Measurements from ENCODE around the gene ASB1.
"Not testable (repeated sequence)": the region's sequence is repeated elsewhere in the genome, so short reads cannot be mapped to it uniquely, and the experiment has no call there.

The ASB1 gene

GRCh38 chr2:238403632-238404405 is 22.9 kb upstream of the ASB1 start:
- H3K4me3 ChIP-seq (replicated peaks; ENCODE audit: low read depth, low read length): no peak overlapping the region
- TF ChIP-seq CTCF (IDR thresholded peaks at IDR 0.05; ENCODE audit: low read length, missing control alignments): no peak
- DNase-seq (ENCODE audit: low read depth): no peak

DNA sequence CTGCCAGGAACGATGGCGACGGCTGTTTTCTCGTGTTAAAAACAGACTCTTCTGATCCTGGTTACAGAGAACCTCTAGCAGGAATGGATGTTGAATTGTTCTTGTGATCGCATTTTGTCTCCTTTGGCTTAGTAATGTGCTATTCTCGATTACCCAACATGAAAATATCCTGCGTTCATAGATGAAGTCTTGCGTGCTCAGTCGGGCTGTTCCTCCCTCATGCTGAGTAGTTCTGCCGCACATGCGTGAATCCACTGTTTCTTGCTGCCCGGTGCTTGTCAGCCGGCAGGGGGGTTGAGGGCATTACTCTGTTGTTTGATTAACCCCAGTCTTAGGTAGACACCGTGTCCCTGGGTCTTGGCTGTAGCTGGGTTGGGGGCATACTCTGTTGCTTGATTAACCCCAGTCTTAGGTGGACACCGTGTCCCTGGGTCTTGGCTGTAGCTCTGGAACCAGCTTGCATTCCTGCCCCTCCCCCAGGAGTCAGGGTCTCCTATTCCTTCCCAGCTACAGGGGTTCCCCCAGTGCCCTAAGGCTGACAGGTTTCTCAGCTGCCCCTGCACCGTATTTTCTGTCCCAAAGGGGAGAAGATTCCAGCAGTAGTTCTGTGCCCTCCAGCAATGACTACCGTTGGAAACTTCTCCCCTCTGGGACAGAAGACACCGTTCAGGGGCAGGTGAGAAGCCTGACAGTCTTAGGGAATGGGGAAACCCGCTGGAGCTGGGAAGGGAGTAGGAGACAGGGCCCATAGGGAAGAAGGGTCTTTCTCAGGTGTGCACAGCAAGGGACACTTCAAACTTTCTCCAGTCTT is 22.1 kb upstream of the ASB1 start:
- TF ChIP-seq CTCF (IDR thresholded peaks at IDR 0.05; ENCODE audit: low read length, missing control alignments): no peak
- no peak overlapping the region for H3K4me3 ChIP-seq (replicated peaks; ENCODE audit: low read depth, low read length)
- DNase-seq (ENCODE audit: low read depth): no peak

DNA sequence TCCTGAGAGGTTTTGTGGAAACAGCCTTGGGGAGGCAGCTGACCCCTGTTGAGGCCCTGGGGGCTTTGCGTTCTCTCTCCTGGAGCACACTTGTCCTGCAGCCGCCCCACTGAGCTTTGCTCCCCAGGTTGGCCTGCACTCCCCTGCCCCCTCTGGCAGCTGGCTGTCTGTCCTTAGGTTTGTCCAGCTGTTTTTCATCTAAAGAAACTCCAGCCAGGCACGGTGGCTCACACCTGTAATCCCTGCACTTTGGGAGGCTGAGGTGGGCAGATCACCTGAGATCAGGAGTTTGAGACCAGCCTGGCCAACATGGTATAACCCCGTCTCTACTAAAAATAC is 21.5 kb upstream of the ASB1 start:
- H3K4me3 ChIP-seq (replicated peaks; ENCODE audit: low read depth, low read length); DNase-seq (ENCODE audit: low read depth): not testable (repeated sequence)

DNA sequence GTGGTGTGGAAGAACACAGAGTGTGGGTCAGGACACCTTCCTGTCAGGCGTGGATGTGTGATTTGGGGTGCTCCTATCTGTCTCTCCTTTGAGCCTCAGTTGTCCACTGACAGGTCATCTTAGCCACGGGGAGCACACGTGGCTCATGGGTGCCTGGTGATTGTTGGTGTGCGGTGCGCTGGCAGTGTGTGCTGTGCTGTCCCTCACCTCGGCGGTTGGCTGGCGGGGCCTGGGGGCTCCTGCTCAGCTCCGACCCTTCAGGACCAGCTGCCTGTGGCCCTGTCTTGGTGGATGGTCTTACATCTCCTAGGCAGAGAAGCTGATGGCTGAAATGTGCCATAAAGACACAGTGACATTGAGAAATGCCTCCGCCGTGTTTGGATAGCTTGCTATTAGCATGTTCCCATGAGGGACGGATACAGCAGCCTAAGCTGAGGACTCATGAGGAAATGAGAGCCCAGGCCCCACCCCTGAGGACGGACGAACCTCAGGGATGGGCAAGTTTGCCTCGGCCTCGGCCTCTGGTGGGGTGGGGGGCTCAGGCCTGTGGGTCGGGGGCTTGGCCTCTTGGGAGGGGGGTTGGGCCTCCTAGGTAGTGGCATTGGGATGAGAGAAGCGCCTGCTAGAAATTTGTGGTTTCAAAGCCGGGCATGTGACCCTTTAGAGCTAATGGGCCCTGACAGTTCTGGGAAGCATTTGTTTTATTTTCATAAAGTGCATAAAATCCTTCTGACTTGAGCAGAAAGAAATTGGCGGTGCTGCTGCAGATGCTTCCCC is 20.3 kb upstream of the ASB1 start:
- DNase-seq (ENCODE audit: low read depth): no peak
- TF ChIP-seq CTCF (IDR thresholded peaks at IDR 0.05; ENCODE audit: low read length, missing control alignments): no peak
- H3K4me3 ChIP-seq (replicated peaks; ENCODE audit: low read depth, low read length): no peak overlapping the region

- H3K4me3 ChIP-seq (replicated peaks; ENCODE audit: low read depth, low read length): no peak overlapping the region
- DNase-seq (ENCODE audit: low read depth): no peak
- TF ChIP-seq CTCF (IDR thresholded peaks at IDR 0.05; ENCODE audit: low read length, missing control alignments): no peak
Measured at GRCh38 chr2:238406998-238407285, 19.8 kb upstream of the ASB1 start.

GRCh38 chr2:238407566-238407965 is 19.2 kb upstream of the ASB1 start:
- no peak overlapping the region for H3K4me3 ChIP-seq (replicated peaks; ENCODE audit: low read depth, low read length)
- no peak for TF ChIP-seq CTCF (IDR thresholded peaks at IDR 0.05; ENCODE audit: low read length, missing control alignments)
- no peak for DNase-seq (ENCODE audit: low read depth)

GRCh38 chr2:238408615-238409340 is 17.9 kb upstream of the ASB1 start:
- no peak for TF ChIP-seq CTCF (IDR thresholded peaks at IDR 0.05; ENCODE audit: low read length, missing control alignments)
- H3K4me3 ChIP-seq (replicated peaks; ENCODE audit: low read depth, low read length): no peak overlapping the region
- no peak for DNase-seq (ENCODE audit: low read depth)
